NAMALWA (cell line): ENCODE results near the gene IGFN1.
"Not testable (repeated sequence)": the region's sequence is repeated elsewhere in the genome, so short reads cannot be mapped to it uniquely, and the experiment has no call there.

ENCODE experiments used
- DNase-seq: peaks from one replicate; pipeline ENCODE4 v3.0.0-alpha.2; 2015; ENCODE audit warnings: low spot score

Gene IGFN1

DNA sequence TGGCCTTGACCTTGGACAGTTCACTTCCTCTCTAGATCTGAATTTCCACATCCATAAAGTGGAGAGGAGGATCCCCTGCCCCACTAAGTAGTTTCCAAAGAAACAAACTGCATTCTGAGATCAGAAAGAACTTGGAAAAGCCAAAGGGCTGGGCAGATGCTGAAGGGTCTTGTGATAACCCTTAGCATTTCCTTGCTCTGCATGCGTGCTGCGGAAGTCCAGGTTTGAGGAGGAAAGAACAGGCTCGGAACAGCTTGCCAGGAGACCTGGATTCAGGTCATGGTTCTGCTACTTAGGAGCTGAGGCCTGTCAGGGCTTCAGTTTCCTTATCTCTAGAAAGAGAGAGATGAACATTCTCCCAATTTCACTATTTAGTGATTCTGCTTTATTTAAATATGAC is 27.2 kb downstream of the IGFN1 start:
- DNase-seq = no peak

DNA sequence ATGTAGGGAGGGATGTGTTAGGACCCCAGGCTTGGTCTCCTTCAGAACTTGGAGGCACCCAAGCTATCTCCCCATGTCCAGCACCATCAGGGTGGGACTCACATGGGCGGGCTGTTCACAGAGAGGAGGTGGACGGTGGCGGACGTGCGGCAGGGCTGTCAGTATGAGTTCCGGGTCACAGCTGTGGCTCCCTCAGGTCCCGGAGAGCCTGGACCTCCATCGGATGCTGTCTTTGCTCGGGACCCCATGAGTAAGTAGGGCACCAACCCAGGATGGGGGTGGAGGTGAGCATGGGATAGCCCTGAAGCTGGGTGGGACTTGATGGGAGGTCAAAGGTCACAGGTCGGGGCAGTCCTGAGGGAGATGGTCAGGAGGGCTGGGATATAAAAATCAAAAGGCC is 27.8 kb downstream of the IGFN1 start:
- no peak for DNase-seq

DNA sequence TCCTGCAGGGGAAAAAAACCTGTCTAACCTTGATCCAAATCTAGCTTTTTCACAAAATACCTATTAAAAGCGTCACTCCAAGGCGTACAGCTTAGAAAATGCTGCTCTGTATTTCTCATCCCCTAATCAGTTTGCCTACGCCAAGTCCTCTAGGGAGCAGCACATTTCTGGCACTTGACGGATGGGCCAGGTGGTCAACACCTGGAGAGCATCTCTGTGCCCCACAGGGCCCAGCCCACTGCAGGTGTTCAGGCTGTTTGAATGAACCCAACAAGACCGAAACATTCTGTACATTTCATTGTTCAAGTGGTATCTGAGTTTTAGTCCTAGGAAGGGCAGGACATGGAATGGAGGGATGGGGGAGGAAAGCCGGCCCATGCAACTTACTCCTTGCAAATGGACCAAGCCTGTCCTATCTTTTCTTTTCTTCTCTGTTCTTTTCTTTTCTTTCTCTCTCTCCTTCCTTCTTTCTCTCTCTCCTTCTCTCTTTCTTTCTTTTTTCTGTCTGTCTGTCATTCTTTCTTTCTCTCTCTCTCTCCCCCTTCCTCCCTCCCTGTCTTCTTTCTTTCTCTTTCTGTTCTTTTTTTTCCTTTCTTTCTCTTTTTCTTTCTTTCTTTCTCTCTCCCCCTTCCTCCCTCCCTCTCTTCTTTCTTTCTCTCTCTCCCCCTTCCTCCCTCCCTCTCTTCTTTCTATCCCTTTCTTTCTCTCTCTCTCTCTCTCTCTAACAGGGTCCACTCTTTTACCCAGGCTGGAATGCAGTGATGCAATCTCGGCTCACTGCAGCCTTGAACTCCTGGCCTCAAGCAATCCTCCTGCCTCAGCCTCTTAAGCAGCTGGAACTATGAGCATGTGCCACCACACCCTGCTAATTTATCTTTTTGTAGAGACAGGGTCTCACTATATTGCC is 29.1 kb downstream of the IGFN1 start:
- peak; percentile 17 for DNase-seq

DNA sequence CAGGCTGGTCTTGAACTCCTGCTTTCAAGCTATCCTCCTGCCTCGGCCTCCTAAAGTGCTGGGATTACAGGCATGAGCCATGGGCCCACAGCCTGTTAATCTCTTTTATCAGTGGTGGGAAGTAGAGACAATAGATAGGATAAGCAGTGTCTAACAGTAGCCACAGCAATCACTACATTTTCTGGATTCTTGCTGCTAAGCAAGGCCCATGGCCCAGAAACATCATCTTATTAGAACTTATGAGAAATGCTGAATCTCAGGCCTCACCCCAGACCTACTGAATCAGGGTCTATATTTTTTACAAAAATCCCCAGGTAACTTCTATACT is 29.7 kb downstream of the IGFN1 start:
- DNase-seq = no peak

DNA sequence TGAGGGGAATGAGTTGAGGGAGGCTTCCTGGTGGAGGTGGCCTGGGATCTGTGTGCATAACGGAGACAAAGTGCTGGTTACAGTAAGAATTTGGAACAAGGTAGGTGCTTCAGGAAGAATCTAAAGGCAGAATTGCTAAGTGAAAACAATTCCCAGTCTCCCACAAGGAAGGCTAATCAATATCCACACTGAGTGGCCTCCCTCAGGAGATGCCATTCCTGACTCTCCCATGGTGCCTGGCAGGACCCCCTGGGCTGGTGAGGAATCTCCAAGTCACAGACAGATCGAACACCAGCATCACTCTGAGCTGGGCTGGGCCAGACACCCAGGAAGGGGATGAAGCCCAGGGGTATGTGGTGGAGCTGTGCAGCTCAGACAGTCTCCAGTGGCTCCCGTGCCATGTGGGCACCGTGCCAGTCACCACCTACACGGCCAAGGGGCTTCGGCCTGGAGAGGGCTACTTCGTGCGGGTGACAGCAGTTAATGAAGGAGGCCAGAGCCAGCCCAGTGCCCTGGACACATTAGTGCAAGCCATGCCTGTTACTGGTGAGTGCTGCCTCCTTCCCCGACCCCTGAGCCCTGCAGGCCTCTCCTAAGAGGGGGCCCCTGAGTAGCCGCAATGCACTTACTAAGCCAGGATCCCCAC is 30.7 kb downstream of the IGFN1 start:
- DNase-seq = no peak

DNA sequence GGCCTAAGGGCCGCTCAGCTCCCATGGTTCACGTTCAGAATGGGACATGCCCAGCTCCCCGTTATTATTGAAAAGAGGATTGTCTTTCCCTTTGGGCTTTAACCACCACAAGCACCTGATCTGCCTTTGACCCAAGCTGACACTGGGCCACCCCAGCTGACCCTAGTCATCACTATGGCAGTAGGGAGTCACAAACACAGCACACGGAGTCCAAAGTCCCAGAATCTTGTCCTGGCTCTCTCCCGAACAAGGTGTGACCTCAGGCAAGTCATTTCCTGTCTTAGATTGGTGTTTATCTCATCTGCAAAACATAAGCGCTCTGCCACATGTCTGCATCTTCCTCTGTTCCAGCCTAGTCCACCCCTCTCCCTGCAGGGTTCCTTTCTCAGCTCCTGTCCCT is 31.5 kb downstream of the IGFN1 start:
- no peak for DNase-seq

DNA sequence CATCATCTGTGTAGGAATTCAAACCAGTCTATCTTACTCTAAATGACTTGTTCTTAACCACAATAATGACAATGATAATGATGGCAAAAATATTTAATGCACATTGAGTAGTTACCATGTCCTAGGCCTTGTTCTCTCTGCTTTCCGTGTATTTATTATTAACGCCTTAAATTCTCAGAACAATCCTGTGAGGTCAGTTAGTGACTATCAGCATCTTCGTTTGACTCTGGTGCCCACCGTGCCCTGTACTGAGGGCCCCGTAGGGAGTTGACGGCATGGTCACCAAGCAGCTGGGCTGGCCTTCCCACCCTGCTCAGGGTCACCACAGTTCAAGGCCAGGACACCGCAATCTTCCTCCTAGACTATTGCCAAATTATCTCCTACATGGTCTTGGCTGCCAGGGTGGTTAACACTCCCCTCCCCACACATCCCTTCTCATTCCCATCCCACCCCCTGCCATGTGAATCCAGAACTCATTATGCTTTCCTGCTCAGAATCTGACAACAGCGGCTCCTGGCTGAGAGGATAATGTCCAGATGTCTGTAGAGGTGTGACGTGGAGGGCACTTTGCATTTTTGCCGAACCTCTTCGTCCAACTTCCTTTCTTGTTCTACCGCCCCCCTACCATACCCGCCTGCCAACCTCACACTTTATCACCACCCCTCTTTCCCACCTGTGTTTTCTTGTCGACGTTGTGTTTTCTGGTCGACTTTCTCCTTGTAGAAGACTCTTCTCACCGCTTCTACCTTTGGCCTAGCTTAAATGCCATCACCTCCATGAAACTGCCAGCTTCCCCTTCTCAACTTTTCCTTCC is 33.4 kb downstream of the IGFN1 start:
- DNase-seq = no peak

DNA sequence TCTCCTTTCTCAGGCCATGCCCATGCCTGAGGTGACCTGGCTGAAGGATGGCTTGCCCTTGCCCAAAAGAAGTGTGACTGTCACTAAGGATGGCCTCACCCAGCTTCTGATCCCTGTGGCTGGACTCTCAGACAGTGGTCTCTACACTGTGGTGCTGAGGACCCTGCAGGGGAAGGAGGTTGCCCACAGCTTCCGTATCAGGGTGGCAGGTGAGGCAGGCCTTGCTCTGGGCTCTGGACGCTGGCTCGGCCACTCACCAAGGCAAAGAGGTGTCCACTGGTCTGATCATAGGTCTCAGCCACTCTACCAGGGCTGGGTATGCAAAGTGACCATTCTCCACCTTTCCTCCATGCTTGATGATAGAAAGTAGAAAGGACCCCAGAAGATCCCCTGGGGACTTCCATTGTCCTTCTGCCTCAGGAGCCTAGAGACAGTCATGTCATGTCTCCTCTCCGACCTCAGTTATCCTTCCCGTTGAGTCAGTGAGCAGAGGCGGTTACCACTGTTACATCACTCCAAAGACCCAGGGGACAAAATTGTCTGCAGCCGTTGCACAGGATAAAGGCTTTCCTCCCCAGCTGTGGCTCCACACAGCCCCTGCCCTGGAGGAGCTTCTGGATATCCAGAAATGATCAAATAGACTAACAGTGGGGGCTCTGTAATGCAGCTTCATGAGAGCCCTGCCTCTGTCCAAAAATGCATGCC is 34.2 kb downstream of the IGFN1 start:
- DNase-seq = no peak

DNA sequence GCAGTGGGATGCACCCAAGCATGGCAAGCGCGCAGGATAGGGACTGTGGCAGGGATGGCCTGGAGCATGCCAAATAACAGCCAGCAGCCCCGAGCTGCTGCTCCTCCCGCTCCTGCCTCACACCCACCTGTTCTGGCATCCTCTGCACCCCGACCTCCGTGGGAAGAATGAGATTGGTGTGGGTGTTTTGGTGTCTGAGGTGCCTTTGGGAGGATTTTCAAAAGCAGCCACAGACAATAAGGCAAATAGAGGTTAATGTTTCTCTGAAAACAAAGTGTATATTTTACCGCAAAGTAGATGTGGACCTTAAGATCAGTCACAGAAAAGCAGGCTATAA is 35.5 kb downstream of the IGFN1 start:
- DNase-seq = no peak

DNA sequence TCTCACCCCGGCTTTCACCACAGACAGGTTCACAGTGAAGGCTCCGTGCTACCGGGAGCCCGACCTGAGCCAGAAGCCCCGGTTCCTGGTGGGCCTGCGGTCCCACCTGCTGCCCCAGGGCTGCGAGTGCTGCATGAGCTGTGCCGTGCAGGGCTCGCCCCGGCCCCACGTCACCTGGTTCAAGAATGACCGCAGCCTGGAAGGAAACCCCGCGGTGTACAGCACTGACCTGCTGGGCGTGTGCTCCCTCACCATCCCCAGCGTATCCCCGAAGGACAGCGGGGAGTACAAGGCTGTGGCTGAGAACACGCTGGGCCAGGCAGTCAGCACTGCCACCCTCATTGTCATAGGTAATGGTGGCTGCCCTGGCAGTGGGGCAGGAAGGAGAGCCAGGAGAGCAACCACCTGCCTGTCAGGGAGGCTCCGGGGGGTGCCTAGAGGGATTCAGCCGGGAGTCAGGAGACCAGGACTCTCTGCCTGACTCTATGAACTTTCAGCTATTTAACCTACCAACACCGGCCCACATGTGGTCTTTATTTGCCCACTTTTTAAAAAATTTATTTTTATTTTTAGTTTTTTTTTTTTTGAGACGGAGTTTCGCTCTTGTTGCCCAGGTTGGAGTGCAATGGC is 36.4 kb downstream of the IGFN1 start:
- no peak for DNase-seq

DNA sequence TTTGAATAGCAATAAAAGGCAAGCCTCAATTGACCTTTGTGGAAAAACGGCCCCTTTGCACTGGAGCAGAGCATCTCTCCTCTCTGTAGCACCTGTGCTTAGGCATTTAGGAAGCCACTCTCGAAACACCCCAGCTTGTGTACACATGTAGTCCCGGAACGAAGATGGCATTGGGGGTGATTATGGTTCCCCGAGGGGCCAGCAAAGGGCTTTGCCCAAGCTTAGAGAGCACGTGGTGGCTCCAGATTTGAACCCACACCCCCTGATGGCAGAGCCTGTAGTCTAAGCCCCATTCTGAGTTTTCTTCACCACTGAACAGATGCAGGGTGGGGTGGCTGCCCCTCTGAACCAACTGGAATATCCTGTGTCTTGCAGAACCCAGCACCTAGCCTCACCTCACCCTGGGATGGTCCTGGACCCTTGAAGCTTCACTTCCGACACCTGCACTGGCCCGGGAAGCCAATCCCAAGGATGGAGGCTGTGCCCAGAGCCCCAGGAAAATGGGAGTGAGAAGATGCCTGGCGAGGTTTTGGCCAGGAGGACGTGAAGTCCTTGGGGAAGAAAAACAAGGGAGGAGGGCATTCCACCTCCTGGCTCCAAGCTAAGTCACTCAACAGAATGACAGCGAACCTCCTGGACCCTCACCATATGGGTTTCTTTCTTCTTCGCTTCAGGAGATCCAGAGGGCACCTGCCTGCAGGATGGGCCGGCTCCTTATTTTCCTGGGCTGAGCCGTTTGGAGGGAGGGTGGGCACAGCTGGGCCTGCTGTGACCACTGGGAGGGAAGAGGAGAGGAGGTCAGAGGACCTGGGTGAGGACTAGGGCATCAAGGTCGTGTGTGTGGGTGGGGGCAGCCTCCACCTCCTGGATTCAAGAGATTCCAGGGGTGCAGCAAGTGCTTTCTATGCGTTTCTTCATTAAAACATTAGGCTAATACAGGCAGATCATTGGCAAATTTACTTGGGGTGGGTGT is 37.7 kb downstream of the IGFN1 start:
- no peak for DNase-seq

DNA sequence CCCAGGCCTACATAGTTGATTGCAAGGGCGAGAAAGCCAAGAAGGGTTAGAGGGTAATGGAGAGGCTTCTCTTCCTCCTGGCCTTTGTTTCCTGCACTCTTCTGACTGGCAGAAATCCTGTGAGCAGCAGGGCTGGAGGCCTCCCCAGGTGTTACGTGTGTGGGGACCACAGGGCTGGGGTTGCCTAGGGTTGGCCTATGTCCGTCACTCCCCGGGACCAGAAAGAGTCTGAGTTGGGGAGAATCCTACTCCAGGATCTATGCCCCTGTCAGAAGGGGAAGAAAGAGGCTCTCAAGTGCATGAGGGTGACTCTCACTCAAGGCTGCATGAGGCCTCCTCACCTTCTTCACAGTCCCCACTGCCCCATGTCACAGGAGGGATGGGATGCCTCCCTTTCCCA is 38.5 kb downstream of the IGFN1 start:
- no peak for DNase-seq

DNA sequence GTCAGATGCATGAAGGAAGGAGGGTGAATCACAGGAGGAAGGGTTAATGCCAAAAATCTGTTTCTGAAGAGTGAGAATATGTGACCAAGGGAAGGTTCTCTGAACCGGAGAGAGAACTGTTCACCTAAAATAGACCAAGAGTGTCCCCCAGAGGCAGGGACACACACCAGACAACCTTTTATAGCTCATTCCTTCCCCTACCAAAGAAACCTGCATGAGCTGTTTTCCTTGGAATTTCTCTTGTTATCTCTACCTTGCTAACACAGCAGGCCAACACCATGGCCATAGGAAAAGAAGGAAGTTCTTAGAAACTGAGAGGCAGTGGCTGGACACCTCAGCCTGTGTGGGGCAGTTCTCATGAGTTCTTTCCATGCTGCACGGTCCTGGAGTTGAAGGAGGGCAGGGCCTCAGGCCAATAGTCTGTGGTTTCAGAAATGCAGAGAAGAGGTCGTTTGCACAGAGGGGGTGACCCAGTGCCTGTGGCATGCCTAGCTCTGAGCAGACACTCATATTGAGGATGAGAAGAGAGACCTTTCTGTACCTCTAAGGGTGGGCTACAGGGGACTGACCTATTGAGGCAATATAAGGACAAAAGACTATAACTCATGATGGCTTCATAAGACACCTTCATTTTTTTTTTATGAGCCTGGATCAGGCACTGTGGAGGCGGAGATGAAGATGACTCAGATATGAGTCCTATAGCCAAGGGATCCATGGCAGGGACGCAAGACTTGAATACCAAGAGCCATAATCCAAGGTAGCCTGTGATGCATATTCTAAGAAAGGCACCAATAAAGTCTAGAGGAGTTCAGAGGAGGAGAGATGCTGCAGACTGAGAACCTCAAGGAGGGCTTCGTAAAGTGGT is 39.4 kb downstream of the IGFN1 start:
- DNase-seq = no peak

DNA sequence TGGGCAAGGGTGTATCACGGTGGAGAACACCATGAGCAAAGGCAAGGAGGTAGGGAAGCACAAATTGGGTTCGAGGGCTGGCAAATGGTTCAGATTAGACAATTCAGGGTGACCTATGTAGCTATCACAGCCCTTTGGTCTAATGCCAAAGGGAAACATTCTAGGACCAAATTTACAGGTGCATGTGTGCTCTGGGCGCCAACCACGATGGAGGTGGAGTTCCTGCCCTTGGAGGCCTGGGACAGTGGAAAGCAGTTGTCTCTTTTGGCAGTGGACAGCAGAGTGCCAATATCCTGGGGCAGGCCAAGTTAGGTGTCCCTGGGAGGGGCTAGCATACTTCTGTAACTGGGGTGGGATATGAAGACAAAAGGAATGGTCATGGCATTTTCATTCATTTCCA is 40.1 kb downstream of the IGFN1 start:
- DNase-seq = no peak

DNA sequence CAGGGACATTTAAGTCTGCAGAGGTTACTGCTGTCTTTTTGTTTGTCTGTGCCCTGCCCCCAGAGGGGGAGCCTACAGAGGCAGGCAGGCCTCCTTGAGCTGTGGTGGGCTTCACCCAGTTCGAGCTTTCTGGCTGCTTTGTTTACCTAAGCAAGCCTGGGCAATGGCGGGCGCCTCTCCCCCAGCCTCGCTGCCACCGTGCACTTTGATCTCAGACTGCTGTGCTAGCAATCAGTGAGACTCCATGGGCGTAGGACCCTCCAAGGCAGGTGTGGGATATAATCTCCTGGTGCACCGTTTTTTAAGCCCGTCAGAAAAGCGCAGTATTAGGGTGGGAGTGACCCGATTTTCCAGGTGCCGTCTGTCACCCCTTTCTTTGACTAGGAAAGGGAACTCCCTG is 49.0 kb downstream of the IGFN1 start:
- not testable (repeated sequence) for DNase-seq

DNA sequence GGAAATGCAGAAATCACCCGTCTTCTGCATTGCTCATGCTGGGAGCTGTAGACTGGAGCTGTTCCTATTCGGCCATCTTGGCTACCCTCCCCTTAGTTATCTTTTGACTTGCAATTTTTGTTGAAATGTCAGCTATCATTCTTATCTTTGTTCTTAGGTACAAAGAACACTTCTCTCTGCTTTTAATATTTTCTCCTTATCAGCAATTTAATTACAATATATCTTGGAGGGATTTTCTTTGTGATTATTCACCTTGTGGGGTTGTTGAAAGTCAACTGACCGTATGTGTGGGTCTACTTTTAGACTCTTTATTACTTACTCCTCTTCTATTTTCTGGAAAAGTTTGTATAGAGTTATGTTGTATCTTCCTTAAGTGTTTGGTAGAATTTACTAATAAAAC is 49.5 kb downstream of the IGFN1 start:
- DNase-seq = no peak

DNA sequence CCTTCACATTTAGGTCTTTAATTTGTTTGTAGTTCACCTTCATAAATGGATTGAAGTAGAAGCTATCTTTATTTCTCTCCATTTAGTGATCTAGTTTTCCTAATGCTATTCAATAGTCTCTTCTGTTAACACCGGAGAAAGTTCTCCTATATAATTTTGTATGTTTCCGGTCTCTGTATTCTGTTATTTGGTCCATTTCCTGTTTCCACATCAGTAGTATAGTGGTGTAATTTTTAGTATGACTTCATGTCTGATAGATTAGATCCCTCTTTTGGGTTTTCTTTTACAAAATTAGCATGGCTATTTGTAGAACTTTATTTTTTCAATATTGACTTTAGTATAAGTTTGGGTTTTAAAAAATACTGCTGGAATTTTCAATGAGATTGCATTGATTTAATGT is 51.1 kb downstream of the IGFN1 start:
- no peak for DNase-seq

DNA sequence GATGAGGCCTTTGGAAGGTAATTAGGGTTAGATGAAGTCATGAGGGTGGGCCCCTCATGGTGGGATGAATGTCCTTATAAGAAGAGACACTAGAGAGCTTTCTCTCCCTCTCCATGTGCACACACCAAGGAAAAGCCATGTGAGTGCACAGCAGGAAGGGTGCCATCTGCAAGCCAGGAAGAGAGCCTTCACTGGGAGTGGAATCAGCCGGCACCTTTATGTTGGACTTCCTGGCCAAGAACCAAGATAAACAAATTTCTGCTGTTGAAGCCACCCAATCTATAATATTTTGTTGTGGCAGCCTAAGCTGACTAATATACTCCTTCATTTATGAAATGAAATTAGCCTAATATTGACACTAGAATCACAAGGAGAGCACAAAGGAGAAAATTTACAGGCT is 54.5 kb downstream of the IGFN1 start:
- DNase-seq = no peak

DNA sequence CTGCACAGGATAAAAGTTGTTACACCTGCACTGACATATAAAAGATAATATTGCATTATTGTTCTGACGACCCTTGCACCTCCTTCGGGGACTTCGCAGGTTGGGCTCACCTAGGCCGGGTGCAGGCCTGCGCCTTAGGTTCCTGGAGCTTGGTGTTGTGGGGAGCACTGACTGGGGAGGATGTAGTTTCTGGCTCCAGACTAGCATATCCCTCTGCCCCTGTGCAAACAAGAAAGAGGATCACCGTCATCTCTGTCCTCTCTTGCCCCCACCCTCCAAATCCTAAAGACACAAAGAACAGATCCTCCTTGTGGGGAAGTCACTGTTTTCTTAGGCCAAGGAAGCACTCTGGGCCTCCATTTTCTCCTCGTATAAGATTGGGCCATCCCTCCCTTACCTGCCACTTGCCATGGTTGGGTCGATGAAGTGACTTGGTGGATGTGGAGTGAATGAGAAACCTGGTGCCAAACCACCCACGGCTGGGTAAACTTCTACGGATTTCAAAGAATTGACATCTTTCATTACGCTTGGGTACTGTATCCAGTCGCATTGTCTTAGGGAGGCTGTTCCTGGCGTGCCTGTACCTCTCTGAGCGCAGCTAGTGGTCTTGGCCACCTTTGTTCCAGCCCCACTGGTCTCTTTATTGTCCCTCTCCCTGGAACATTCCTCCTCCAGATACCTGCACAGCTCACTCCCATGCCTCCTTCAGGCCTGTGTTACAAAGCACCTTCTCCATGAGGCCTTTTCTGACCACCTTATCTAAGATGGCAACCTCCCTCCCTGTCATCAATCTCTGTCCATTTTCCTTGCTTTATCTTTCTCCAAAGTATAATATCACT is 58.3 kb downstream of the IGFN1 start:
- no peak for DNase-seq
